ENCODE measurements around the gene MAP3K1. TPM values are rescaled to one million over a fixed set of nuclear protein-coding genes. Genes with fewer than 3 reads are reported as not detected.

The MAP3K1 gene
- total RNA-seq, 1 experiment from 2014 or later, result 8.5 TPM

- DNase-seq (ENCODE audit: low read depth, low spot score) (no peak), ATAC-seq (no peak)
- H3K79me2 ChIP-seq (ENCODE audit: insufficient read depth, low read length), result peaks cover 9% of the 10 kb centered on the region; the same call in 1 of the 2 replicates
- BruUV-seq (replicated peaks), result no TSS peak
- no peaks in the 10 kb centered on the region for H3K36me3 ChIP-seq (ENCODE audit: control insufficient read depth in 1 of 2, insufficient read depth in 2 of 2, low read length in 2 of 2)
- H3K9ac ChIP-seq (ENCODE audit: low read length), result no peak overlapping the region
- H3K4me2 ChIP-seq (ENCODE audit: low read length), result no peak overlapping the region
- POLR2A ChIA-PET, result interaction anchor here (1.0 kb wide), 1 partner anchor 381 kb away, joined by 3 read pairs; no protein-coding TSS in a partner anchor
- intact Hi-C loops (cut with micrococcal nuclease), result no loop called here
- no peak overlapping the region for H3K4me3 ChIP-seq (replicated peaks in 1 of 2; ENCODE audit: low read depth in 1 of 2, low read length in 2 of 2)
- no peaks in the 10 kb centered on the region for H4K20me1 ChIP-seq (ENCODE audit: insufficient read depth)
- CTCF ChIA-PET, result no interaction called here
- H2AFZ ChIP-seq (ENCODE audit: low read depth, low read length, poor library complexity, severe bottlenecking), result no peak overlapping the region
- H3K27ac ChIP-seq (ENCODE audit: low read depth, low read length), result no peak overlapping the region
- H3K9me3 ChIP-seq (ENCODE audit: control insufficient read depth in 1 of 2, insufficient read depth in 1 of 2, low read depth in 1 of 2, low read length in 2 of 2), result no peaks in the 10 kb centered on the region
- RAD21 ChIA-PET (ENCODE audit: low non-redundant PET in 1 of 2, low total read pairs in 2 of 2, uncharacterized antibody in 2 of 2, unreplicated experiment in 2 of 2), result no interaction called here
- no peaks in the 10 kb centered on the region for H3K9me2 ChIP-seq (ENCODE audit: insufficient read depth)
- no peaks in the 10 kb centered on the region for H3K27me3 ChIP-seq (ENCODE audit: insufficient read depth, low read length)
- H3K4me1 ChIP-seq (ENCODE audit: control insufficient read depth in 1 of 2, insufficient read depth in 2 of 2, low read length in 2 of 2), result no peaks in the 10 kb centered on the region
- TF ChIP-seq CEBPB (IDR thresholded peaks at IDR 0.05; ENCODE audit: low read depth) (no peak), YY1 (IDR thresholded peaks at IDR 0.05; ENCODE audit: extremely low read depth, insufficient replicate concordance, low read depth, low read length) (no peak), ATF3 (IDR thresholded peaks at IDR 0.05) (no peak), ZNF274 (IDR thresholded peaks at IDR 0.05; ENCODE audit: low read depth, low read length) (no peak), SRF (IDR thresholded peaks at IDR 0.05; ENCODE audit: low read depth) (no peak), MAX (IDR thresholded peaks at IDR 0.05) (no peak), REST (IDR thresholded peaks at IDR 0.05; ENCODE audit: low read depth) (no peak), ZBTB33 (IDR thresholded peaks at IDR 0.05; ENCODE audit: extremely low read depth, insufficient replicate concordance, low read length) (no peak), FOSL1 (IDR thresholded peaks at IDR 0.05; ENCODE audit: low read depth) (no peak), EZH2 (IDR thresholded peaks at IDR 0.05) (no peak), TCF7L2 (IDR thresholded peaks at IDR 0.05; ENCODE audit: borderline replicate concordance, extremely low read depth, insufficient read depth, insufficient read length) (no peak), SP1 (IDR thresholded peaks at IDR 0.05; ENCODE audit: low read depth) (no peak), JUND (IDR thresholded peaks at IDR 0.05) (no peak)
These were observed 34.3 kb downstream of the MAP3K1 start for GRCh38 chr5:56849671-56850070.
